ENCODE results near the gene ZBTB7C. TPM values are rescaled to one million over a fixed set of nuclear protein-coding genes. Genes with fewer than 3 reads are reported as not detected.

ZBTB7C gene
- total and polyA plus RNA-seq, 4 donors, result 0.19 to 1.1 (median 0.45) TPM

DNA sequence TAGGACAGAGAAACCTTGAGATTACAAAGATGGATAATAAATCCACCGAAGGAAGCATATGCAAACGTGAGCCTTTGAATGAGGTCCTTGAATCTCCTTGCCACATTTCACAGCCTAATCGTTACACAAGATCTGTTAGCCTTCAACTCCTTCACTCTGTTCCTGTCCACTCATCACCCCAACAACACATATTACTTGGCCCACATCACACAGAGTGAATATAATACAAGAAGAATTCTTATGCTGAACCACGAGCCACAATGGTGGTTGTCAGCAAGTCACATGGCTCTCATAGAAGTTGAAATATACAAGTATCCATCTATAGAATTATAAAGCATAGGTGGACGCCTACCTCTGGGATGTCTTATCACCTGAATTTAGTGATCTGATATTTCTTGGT is 12.6 kb downstream of the ZBTB7C start:
- no peak overlapping the region for H3K9ac ChIP-seq (ENCODE audit: low read depth in 1 of 2, low read length in 2 of 2)
- no peak overlapping the region for H3K4me3 ChIP-seq (ENCODE audit: low read depth in 1 of 3, low read length in 3 of 3)
- H3K4me1 ChIP-seq (ENCODE audit: control insufficient read depth in 4 of 4, insufficient read depth in 4 of 4, low read length in 3 of 4), result peaks cover 0 to 4% (median 2%) of the 10 kb centered on the region in 4 donors
- TF ChIP-seq, protein P1, sequence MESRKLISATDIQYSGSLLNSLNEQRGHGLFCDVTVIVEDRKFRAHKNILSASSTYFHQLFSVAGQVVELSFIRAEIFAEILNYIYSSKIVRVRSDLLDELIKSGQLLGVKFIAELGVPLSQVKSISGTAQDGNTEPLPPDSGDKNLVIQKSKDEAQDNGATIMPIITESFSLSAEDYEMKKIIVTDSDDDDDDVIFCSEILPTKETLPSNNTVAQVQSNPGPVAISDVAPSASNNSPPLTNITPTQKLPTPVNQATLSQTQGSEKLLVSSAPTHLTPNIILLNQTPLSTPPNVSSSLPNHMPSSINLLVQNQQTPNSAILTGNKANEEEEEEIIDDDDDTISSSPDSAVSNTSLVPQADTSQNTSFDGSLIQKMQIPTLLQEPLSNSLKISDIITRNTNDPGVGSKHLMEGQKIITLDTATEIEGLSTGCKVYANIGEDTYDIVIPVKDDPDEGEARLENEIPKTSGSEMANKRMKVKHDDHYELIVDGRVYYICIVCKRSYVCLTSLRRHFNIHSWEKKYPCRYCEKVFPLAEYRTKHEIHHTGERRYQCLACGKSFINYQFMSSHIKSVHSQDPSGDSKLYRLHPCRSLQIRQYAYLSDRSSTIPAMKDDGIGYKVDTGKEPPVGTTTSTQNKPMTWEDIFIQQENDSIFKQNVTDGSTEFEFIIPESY (IDR thresholded peaks at IDR 0.05), result no peak
- TF ChIP-seq SP1 (IDR thresholded peaks at IDR 0.05), result no peak
- TF ChIP-seq, protein P2, sequence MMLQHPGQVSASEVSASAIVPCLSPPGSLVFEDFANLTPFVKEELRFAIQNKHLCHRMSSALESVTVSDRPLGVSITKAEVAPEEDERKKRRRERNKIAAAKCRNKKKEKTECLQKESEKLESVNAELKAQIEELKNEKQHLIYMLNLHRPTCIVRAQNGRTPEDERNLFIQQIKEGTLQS (IDR thresholded peaks at IDR 0.05), result no peak
- no peaks in the 10 kb centered on the region for H3K27me3 ChIP-seq (ENCODE audit: control insufficient read depth in 4 of 4, insufficient read depth in 4 of 4, low read length in 3 of 4)
- H3K9me3 ChIP-seq (ENCODE audit: control insufficient read depth in 4 of 4, low read length in 3 of 4), result no peaks in the 10 kb centered on the region
- 75% methylated on average over 5 of the region's 5 CpGs for WGBS
- no peaks in the 10 kb centered on the region for H3K36me3 ChIP-seq (ENCODE audit: control insufficient read depth in 4 of 4, insufficient read depth in 3 of 4, low read depth in 1 of 4, low read length in 3 of 4)
- DNase-seq (ENCODE audit: low spot score), result no peak
- H3K27ac ChIP-seq (ENCODE audit: low read depth in 1 of 2, low read length in 2 of 2), result no peak overlapping the region

DNA sequence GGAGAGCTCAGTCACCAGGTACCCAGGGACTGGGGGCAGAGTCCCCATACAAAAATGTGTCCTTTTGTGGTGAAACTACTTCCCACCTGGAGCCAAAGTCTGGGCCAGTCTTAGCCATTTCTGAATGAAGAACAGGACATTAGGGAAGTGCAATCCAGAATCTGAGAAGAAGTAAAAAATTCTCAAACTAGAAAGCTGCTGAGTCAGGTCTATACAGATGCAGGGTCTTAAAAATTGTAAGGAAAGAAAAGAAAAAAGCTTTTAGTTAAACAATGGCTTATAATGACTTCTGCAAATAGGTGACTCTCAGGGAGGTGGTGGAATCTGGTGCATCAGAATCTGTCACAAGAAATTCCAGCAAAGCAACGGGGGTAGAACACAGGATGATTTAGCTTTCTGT is 13.5 kb downstream of the ZBTB7C start:
- H3K4me1 ChIP-seq (ENCODE audit: control insufficient read depth in 4 of 4, insufficient read depth in 4 of 4, low read length in 3 of 4), result peaks cover 0 to 4% (median 2%) of the 10 kb centered on the region in 4 donors
- WGBS, result 73% methylated on average over 1 of the region's 1 CpG
- H3K4me3 ChIP-seq (ENCODE audit: low read depth in 1 of 3, low read length in 3 of 3), result no peak overlapping the region
- DNase-seq (ENCODE audit: low spot score), result no peak
- no peak overlapping the region for H3K27ac ChIP-seq (ENCODE audit: low read depth in 1 of 2, low read length in 2 of 2)
- no peaks in the 10 kb centered on the region for H3K9me3 ChIP-seq (ENCODE audit: control insufficient read depth in 4 of 4, low read length in 3 of 4)
- H3K36me3 ChIP-seq (ENCODE audit: control insufficient read depth in 4 of 4, insufficient read depth in 3 of 4, low read depth in 1 of 4, low read length in 3 of 4), result no peaks in the 10 kb centered on the region
- TF ChIP-seq SP1 (IDR thresholded peaks at IDR 0.05) (no peak), HNF4G (IDR thresholded peaks at IDR 0.05) (no peak), TAF1 (conservative IDR thresholded peaks at IDR 0.05) (no peak), RXRA (IDR thresholded peaks at IDR 0.05) (no peak), FOXA1 (IDR thresholded peaks at IDR 0.05) (no peak), YY1 (IDR thresholded peaks at IDR 0.05) (no peak), FOXA2 (IDR thresholded peaks at IDR 0.05) (no peak), EGR1 (IDR thresholded peaks at IDR 0.05; ENCODE audit: low read depth in 2 of 2) (no peak), JUND (IDR thresholded peaks at IDR 0.05) (no peak), GABPA (IDR thresholded peaks at IDR 0.05 in 1 of 2, conservative IDR thresholded peaks at IDR 0.05 in 1 of 2) (no peak)
- TF ChIP-seq, protein P3, sequence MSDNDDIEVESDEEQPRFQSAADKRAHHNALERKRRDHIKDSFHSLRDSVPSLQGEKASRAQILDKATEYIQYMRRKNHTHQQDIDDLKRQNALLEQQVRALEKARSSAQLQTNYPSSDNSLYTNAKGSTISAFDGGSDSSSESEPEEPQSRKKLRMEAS (IDR thresholded peaks at IDR 0.05), result no peak
- TF ChIP-seq, protein P4, sequence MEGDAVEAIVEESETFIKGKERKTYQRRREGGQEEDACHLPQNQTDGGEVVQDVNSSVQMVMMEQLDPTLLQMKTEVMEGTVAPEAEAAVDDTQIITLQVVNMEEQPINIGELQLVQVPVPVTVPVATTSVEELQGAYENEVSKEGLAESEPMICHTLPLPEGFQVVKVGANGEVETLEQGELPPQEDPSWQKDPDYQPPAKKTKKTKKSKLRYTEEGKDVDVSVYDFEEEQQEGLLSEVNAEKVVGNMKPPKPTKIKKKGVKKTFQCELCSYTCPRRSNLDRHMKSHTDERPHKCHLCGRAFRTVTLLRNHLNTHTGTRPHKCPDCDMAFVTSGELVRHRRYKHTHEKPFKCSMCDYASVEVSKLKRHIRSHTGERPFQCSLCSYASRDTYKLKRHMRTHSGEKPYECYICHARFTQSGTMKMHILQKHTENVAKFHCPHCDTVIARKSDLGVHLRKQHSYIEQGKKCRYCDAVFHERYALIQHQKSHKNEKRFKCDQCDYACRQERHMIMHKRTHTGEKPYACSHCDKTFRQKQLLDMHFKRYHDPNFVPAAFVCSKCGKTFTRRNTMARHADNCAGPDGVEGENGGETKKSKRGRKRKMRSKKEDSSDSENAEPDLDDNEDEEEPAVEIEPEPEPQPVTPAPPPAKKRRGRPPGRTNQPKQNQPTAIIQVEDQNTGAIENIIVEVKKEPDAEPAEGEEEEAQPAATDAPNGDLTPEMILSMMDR (IDR thresholded peaks at IDR 0.05; ENCODE audit: low read depth, low read length, missing input control), result no peak
- TF ChIP-seq, protein P5, sequence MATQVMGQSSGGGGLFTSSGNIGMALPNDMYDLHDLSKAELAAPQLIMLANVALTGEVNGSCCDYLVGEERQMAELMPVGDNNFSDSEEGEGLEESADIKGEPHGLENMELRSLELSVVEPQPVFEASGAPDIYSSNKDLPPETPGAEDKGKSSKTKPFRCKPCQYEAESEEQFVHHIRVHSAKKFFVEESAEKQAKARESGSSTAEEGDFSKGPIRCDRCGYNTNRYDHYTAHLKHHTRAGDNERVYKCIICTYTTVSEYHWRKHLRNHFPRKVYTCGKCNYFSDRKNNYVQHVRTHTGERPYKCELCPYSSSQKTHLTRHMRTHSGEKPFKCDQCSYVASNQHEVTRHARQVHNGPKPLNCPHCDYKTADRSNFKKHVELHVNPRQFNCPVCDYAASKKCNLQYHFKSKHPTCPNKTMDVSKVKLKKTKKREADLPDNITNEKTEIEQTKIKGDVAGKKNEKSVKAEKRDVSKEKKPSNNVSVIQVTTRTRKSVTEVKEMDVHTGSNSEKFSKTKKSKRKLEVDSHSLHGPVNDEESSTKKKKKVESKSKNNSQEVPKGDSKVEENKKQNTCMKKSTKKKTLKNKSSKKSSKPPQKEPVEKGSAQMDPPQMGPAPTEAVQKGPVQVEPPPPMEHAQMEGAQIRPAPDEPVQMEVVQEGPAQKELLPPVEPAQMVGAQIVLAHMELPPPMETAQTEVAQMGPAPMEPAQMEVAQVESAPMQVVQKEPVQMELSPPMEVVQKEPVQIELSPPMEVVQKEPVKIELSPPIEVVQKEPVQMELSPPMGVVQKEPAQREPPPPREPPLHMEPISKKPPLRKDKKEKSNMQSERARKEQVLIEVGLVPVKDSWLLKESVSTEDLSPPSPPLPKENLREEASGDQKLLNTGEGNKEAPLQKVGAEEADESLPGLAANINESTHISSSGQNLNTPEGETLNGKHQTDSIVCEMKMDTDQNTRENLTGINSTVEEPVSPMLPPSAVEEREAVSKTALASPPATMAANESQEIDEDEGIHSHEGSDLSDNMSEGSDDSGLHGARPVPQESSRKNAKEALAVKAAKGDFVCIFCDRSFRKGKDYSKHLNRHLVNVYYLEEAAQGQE (IDR thresholded peaks at IDR 0.05), result no peak
- TF ChIP-seq, protein P1 (IDR thresholded peaks at IDR 0.05), result no peak
- peaks cover 0 to 2% (median 0%) of the 10 kb centered on the region in 4 donors for H3K27me3 ChIP-seq (ENCODE audit: control insufficient read depth in 4 of 4, insufficient read depth in 4 of 4, low read length in 3 of 4)
- H3K9ac ChIP-seq (ENCODE audit: low read depth in 1 of 2, low read length in 2 of 2), result no peak overlapping the region

Data from liver (tissue), 9 donors.